Body of pancreas (tissue), 4 donors: ENCODE measurements around the gene MBIP.

ENCODE experiments used
- POLR2A ChIP-seq, 3 donors: fragments of 450-650 bp; IDR thresholded peaks; one replicate each; pipeline ENCODE4 v1.6.1; 2016; ENCODE audit warnings: antibody characterized with exemption in 3 of 3, mild to moderate bottlenecking in 2 of 3
- TF ChIP-seq, protein P1 (sequence below), 7 experiments: fragments of 450-650 bp in 4 of 7; fragments of 200-600 bp in 3 of 7; sonication (generic) in 3 of 7; IDR thresholded peaks; one replicate each; pipeline ENCODE4 v1.5.1; 2016 to 2019; ENCODE audit warnings: antibody characterized with exemption in 7 of 7

DNA sequence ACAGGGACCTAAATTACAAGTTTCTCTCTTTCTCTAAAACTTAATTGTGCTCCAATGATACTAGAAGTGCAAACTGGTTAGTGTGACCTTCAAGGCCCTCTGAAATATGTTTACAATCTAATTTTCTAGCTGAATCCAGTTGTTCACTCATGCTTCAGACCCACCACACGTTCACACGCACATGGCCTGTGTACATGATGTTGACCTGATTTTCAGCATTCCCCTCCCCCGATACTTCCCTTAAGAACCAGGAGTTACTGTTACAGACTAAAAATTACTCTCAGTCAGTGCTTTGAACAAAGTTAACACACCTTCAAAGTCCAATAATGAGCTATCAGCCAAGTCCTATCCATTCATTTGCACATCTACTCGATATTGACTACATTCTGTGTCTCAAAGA lies 16.5 kb downstream of the MBIP start:
- TF ChIP-seq, protein P1, sequence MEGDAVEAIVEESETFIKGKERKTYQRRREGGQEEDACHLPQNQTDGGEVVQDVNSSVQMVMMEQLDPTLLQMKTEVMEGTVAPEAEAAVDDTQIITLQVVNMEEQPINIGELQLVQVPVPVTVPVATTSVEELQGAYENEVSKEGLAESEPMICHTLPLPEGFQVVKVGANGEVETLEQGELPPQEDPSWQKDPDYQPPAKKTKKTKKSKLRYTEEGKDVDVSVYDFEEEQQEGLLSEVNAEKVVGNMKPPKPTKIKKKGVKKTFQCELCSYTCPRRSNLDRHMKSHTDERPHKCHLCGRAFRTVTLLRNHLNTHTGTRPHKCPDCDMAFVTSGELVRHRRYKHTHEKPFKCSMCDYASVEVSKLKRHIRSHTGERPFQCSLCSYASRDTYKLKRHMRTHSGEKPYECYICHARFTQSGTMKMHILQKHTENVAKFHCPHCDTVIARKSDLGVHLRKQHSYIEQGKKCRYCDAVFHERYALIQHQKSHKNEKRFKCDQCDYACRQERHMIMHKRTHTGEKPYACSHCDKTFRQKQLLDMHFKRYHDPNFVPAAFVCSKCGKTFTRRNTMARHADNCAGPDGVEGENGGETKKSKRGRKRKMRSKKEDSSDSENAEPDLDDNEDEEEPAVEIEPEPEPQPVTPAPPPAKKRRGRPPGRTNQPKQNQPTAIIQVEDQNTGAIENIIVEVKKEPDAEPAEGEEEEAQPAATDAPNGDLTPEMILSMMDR (IDR thresholded peaks at IDR 0.05) = no peak
- TF ChIP-seq POLR2A (IDR thresholded peaks at IDR 0.05) = no peak
